H1 (cell line): ENCODE results near the gene AFF2. TPM values are rescaled to one million over a fixed set of nuclear protein-coding genes. Genes with fewer than 3 reads are reported as not detected.

Experiments used
- CTCF ChIA-PET: fragments of 300-600 bp; sonication (Branson Sonifier 250); formaldehyde crosslinking; loops from one replicate; lab custom pipeline; 2021; ENCODE audit not compliant: partially characterized antibody; lab: Charles Lee
- POLR2A ChIA-PET: fragments of 300-600 bp; sonication (Branson Sonifier 250); formaldehyde crosslinking; loops from one replicate; lab custom pipeline; 2021; ENCODE audit warnings: inconsistent platforms; ENCODE audit not compliant: partially characterized antibody; lab: Charles Lee
- DNase-seq, 2 experiments: peaks; one replicate each; pipeline versions ENCODE4 v3.0.0 to v3.0.0-alpha.2; 2010 to 2022; ENCODE audit warnings: low spot score in 2 of 2, low read depth in 1 of 2, mixed read lengths in 1 of 2
- FAIRE-seq: peaks from 2 replicates; lab custom pipeline; 2011; peaks lifted over from hg19 to GRCh38; lab: Jason Lieb, UNC
- H2AFZ ChIP-seq: 2 replicates; pipeline ENCODE4 v1.8.1; 2012; ENCODE audit warnings: low read length, inconsistent platforms
- H2AK5ac ChIP-seq: 2 replicates; pipeline ENCODE4 v1.6.1; 2013; ENCODE audit warnings: low read depth, low read length
- H2BK120ac ChIP-seq: replicated peaks from 2 replicates; pipeline ENCODE3; 2013; ENCODE audit warnings: low read depth, low read length, inconsistent platforms
- H2BK12ac ChIP-seq: 2 replicates; pipeline ENCODE4 v1.6.1; 2013; ENCODE audit warnings: low read depth, low read length
- H2BK15ac ChIP-seq: 2 replicates; pipeline ENCODE4 v1.6.1; 2013; ENCODE audit warnings: low read length
- H2BK20ac ChIP-seq: 2 replicates; pipeline ENCODE4 v1.6.1; 2013; ENCODE audit warnings: low read length
- H2BK5ac ChIP-seq: 2 replicates; pipeline ENCODE4 v1.6.1; 2013; ENCODE audit warnings: low read depth, low read length
- H3K14ac ChIP-seq: 2 replicates; pipeline ENCODE4 v1.6.1; 2013; ENCODE audit warnings: inconsistent platforms; ENCODE audit not compliant: insufficient read length
- H3K18ac ChIP-seq: 2 replicates; pipeline ENCODE4 v1.6.1; 2013; ENCODE audit warnings: low read length; ENCODE audit errors: extremely low read depth
- H3K23ac ChIP-seq: 2 replicates; pipeline ENCODE4 v1.6.1; 2013; ENCODE audit warnings: inconsistent platforms; ENCODE audit not compliant: insufficient read length
- H3K23me2 ChIP-seq: 2 replicates; pipeline ENCODE4 v1.6.1; 2013; ENCODE audit warnings: low read depth, low read length
- H3K27ac ChIP-seq: 2 replicates; pipeline ENCODE4 v1.6.1; 2011; ENCODE audit warnings: low read depth, low read length, inconsistent platforms
- H3K27me3 ChIP-seq, 4 experiments: replicated peaks in 1 of 4; 1 replicate in 1 of 4; 2 replicates in 3 of 4; pipeline versions ENCODE4 v1.6.1 to v1.8.1; 2011 to 2013; ENCODE audit warnings: low read length in 3 of 4, mild to moderate bottlenecking in 3 of 4, inconsistent platforms in 2 of 4, mixed read lengths in 2 of 4, moderate library complexity in 1 of 4; ENCODE audit not compliant: control insufficient read depth in 3 of 4, insufficient read depth in 3 of 4; ENCODE audit errors: extremely low read depth in 1 of 4
- H3K36me3 ChIP-seq, 4 experiments: 2 replicates each; pipeline versions ENCODE4 v1.6.1 to v1.8.1; 2011 to 2013; ENCODE audit warnings: mild to moderate bottlenecking in 4 of 4, low read length in 3 of 4, moderate library complexity in 2 of 4, control low read depth in 1 of 4, inconsistent platforms in 1 of 4; ENCODE audit not compliant: insufficient read depth in 4 of 4, control insufficient read depth in 2 of 4
- H3K4ac ChIP-seq: replicated peaks from 2 replicates; pipeline ENCODE3; 2013; ENCODE audit warnings: low read length, low read depth, mixed read lengths, inconsistent platforms; ENCODE audit not compliant: insufficient read length
- H3K4me1 ChIP-seq, 4 experiments: replicated peaks in 1 of 4; 1 replicate in 1 of 4; 2 replicates in 3 of 4; pipeline versions ENCODE4 v1.6.1 to v1.8.1; 2011 to 2013; ENCODE audit warnings: low read length in 3 of 4, inconsistent platforms in 2 of 4, mixed read lengths in 1 of 4; ENCODE audit not compliant: insufficient read depth in 4 of 4, control insufficient read depth in 3 of 4
- H3K4me2 ChIP-seq, 2 experiments: 2 replicates each; pipeline versions ENCODE4 v1.6.1 to v1.8.1; 2011 to 2013; ENCODE audit warnings: low read depth in 2 of 2, low read length in 2 of 2, control low read depth in 1 of 2, inconsistent platforms in 1 of 2, mild to moderate bottlenecking in 1 of 2; ENCODE audit not compliant: insufficient read depth in 1 of 2
- H3K4me3 ChIP-seq, 4 experiments: fragments of 200-600, 300-600 bp in 1 of 4; sonication (generic), shearing (Covaris generic), sonication (Bioruptor Twin) in 1 of 4; 2 replicates each; pipeline versions ENCODE4 v1.5.1 to v1.8.1; 2011 to 2016; ENCODE audit warnings: low read length in 4 of 4, low read depth in 3 of 4, control low read depth in 2 of 4, inconsistent platforms in 2 of 4, mild to moderate bottlenecking in 2 of 4, mixed read lengths in 1 of 4, moderate library complexity in 1 of 4; ENCODE audit not compliant: insufficient read depth in 2 of 4; ENCODE audit errors: extremely low read depth in 1 of 4
- H3K56ac ChIP-seq: replicated peaks from 2 replicates; pipeline ENCODE3; 2013; ENCODE audit warnings: low read depth, mild to moderate bottlenecking, mixed read lengths, low read length, inconsistent platforms; ENCODE audit not compliant: insufficient read length
- H3K79me1 ChIP-seq: 2 replicates; pipeline ENCODE4 v1.6.1; 2013; ENCODE audit warnings: low read depth, low read length, control low read depth
- H3K79me2 ChIP-seq, 2 experiments: 2 replicates each; pipeline versions ENCODE4 v1.6.1 to v1.8.1; 2012 to 2013; ENCODE audit warnings: low read length in 2 of 2, mild to moderate bottlenecking in 2 of 2, inconsistent platforms in 1 of 2; ENCODE audit not compliant: insufficient read depth in 2 of 2, control insufficient read depth in 1 of 2
- H3K9ac ChIP-seq, 4 experiments: replicated peaks in 1 of 4; 1 replicate in 1 of 4; 2 replicates in 3 of 4; pipeline versions ENCODE4 v1.6.1 to v1.8.1; 2011 to 2013; ENCODE audit warnings: low read depth in 3 of 4, low read length in 3 of 4, control low read depth in 2 of 4, mild to moderate bottlenecking in 2 of 4, moderate library complexity in 2 of 4, inconsistent platforms in 1 of 4; ENCODE audit errors: extremely low read depth in 1 of 4
- H3K9me3 ChIP-seq, 2 experiments: 2 replicates each; pipeline versions ENCODE4 v1.6.1 to v1.8.1; 2012 to 2013; ENCODE audit warnings: mild to moderate bottlenecking in 2 of 2, moderate library complexity in 2 of 2, control low read depth in 1 of 2, inconsistent platforms in 1 of 2, low read depth in 1 of 2, low read length in 1 of 2, mixed read lengths in 1 of 2; ENCODE audit not compliant: insufficient read depth in 2 of 2
- H4K20me1 ChIP-seq, 2 experiments: replicated peaks in 1 of 2; 2 replicates each; pipeline versions ENCODE3 to v1.8.1; 2011 to 2013; ENCODE audit warnings: inconsistent platforms in 2 of 2, low read length in 2 of 2, mild to moderate bottlenecking in 1 of 2; ENCODE audit not compliant: insufficient read depth in 2 of 2, control insufficient read depth in 1 of 2
- H4K5ac ChIP-seq: 2 replicates; pipeline ENCODE4 v1.6.1; 2013; ENCODE audit warnings: low read length, low read depth, mixed read lengths, inconsistent platforms; ENCODE audit not compliant: insufficient read length
- H4K8ac ChIP-seq: 2 replicates; pipeline ENCODE4 v1.8.0; 2013; ENCODE audit warnings: mild to moderate bottlenecking, moderate library complexity, low read length, inconsistent platforms; ENCODE audit not compliant: insufficient read depth; ENCODE audit errors: extremely low read depth
- H4K91ac ChIP-seq: replicated peaks from 2 replicates; pipeline ENCODE3; 2013; ENCODE audit warnings: low read length, mixed read lengths, inconsistent platforms; ENCODE audit not compliant: insufficient read length
- CTBP2 ChIP-seq: IDR thresholded peaks from 2 replicates; pipeline ENCODE4 v1.7.0; 2011; ENCODE audit warnings: borderline replicate concordance, mild to moderate bottlenecking, moderate library complexity, mixed read lengths, low read length; ENCODE audit not compliant: insufficient read depth, insufficient read length
- HDAC2 ChIP-seq, 2 experiments: fragments of 300-600 bp in 1 of 2; sonication (generic) in 1 of 2; IDR thresholded peaks; 2 replicates each; pipeline ENCODE4 v1.6.1; 2011 to 2012; ENCODE audit warnings: low read depth in 2 of 2, low read length in 2 of 2, mild to moderate bottlenecking in 2 of 2, moderate library complexity in 2 of 2, borderline replicate concordance in 1 of 2, inconsistent platforms in 1 of 2
- MAFK ChIP-seq: IDR thresholded peaks from 2 replicates; pipeline ENCODE4 v1.6.1; 2012; ENCODE audit warnings: low read depth, mild to moderate bottlenecking, improper control_type of control experiment, low read length
- RBBP5 ChIP-seq: IDR thresholded peaks from 2 replicates; pipeline ENCODE4 v1.7.1; 2012; ENCODE audit warnings: low read depth, mild to moderate bottlenecking, inconsistent platforms, low read length, moderate library complexity, borderline replicate concordance
- RFX5 ChIP-seq: IDR thresholded peaks from 2 replicates; pipeline ENCODE4 v1.6.1; 2011; ENCODE audit warnings: low read depth, low read length, improper control_type of control experiment, borderline replicate concordance
- SP2 ChIP-seq: IDR thresholded peaks from 2 replicates; pipeline ENCODE4 v1.6.1; 2012; ENCODE audit warnings: mild to moderate bottlenecking, low read length, inconsistent platforms
- TBP ChIP-seq: IDR thresholded peaks from 2 replicates; pipeline ENCODE4 v1.6.1; 2011; ENCODE audit warnings: low read depth, low read length, improper control_type of control experiment
- TCF12 ChIP-seq: IDR thresholded peaks from 2 replicates; pipeline ENCODE4 v1.6.1; 2011; ENCODE audit warnings: low read depth, mild to moderate bottlenecking, low read length
- YY1 ChIP-seq: IDR thresholded peaks from 2 replicates; pipeline ENCODE4 v1.6.1; 2011; ENCODE audit warnings: low read depth, mild to moderate bottlenecking, low read length
- WGBS, 2 experiments: shearing (Covaris generic) in 1 of 2; methylation state at CpG; one replicate each; pipeline versions ENCODE4 v1.1.6 to v1.1.7; 2013 to 2015; ENCODE audit warnings: low lambda C conversion rate in 2 of 2, mixed read lengths in 2 of 2, inconsistent platforms in 1 of 2, low coverage in 1 of 2, missing lambda C conversion rate in 1 of 2; ENCODE audit not compliant: insufficient replicate concordance in 2 of 2, insufficient coverage in 1 of 2, insufficient read length in 1 of 2; ENCODE audit errors: extremely low coverage in 1 of 2, missing lambda C conversion rate in 1 of 2; 5-methylcytosine and 5-hydroxymethylcytosine counted together
- polyA plus RNA-seq, 7 experiments: library from polyadenylated mRNA; depleted of rRNA in 3 of 7; stranded (reverse) in 5 of 7; unstranded in 2 of 7; fragments of >200 nt in 5 of 7; fragments of 200-250 nt in 2 of 7; gene quantifications; 1 replicate in 5 of 7; 2 replicates in 1 of 7; 4 replicates in 1 of 7; pipeline versions ENCODE4 v1.2.1 to v1.2.3, GENCODE V29; 2011 to 2013; ENCODE audit warnings: missing spikeins in 2 of 7, mixed read lengths in 2 of 7
- total RNA-seq: library from RNA; stranded (reverse); fragmentation: NEBNext Ultra II Directional; extraction: Animal tissue kit (Norgen Biotek cat#: 25700); gene quantifications from 2 replicates; pipeline ENCODE4 v1.2.1, GENCODE V29; 2021
- TF ChIP-seq, protein P1 (sequence below): IDR thresholded peaks from 2 replicates; pipeline ENCODE4 v1.6.1; 2012; ENCODE audit warnings: low read length, inconsistent platforms

The AFF2 gene
- total and polyA plus RNA-seq, 2 of the 8 experiments (the other 6 are each of a cell fraction or from before 2014, with no cell fraction given), result 2.0 to 7.3 TPM

DNA sequence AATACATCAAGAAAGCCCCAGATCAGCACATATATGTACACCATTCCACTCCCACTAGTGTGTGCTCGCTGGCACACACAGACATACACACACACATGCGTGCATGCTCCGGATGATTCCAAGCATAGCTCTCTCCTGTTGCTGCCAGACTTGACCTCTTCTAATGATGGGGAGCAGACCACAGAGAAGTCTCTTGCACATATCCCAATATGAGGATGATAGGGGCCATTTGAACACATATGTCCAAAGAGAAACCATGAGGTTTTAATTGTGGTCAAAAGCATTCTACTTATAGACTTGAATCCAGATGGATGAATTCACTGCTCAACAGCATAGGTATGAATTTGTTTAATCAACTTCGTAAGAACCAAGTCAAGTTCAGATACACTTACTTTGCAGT is 214.9 kb downstream of the AFF2 start:
- Histone ChIP-seq H2AFZ (no peak overlapping the region), H3K9ac (no peak overlapping the region), H3K56ac (no peak overlapping the region), H3K4me2 (no peak overlapping the region), H3K4ac (no peak overlapping the region), H4K20me1 (no peaks in the 10 kb centered on the region), H2BK120ac (no peak overlapping the region), H3K14ac (no peak overlapping the region), H3K79me1 (no peaks in the 10 kb centered on the region), H3K79me2 (no peaks in the 10 kb centered on the region), H2BK5ac (no peak overlapping the region), H2BK20ac (no peak overlapping the region), H3K4me3 (no peak overlapping the region), H4K91ac (no peak overlapping the region), H2AK5ac (no peak overlapping the region), H2BK15ac (no peak overlapping the region), H3K23ac (no peak overlapping the region), H3K18ac (no peak overlapping the region), H3K4me1 (no peaks in the 10 kb centered on the region), H4K5ac (no peak overlapping the region), H3K36me3 (no peaks in the 10 kb centered on the region), H2BK12ac (no peak overlapping the region), H3K23me2 (no peaks in the 10 kb centered on the region), H4K8ac (no peak overlapping the region), H3K9me3 (no peaks in the 10 kb centered on the region), H3K27ac (no peak overlapping the region), H3K27me3 (no peaks in the 10 kb centered on the region)
- no peak for DNase-seq
- 94% methylated on average over 4 of the region's 4 CpGs; no CpG with 5 or more reads in 1 of the 2 experiments for WGBS, 2 experiments
- no peak for FAIRE-seq
- POLR2A ChIA-PET, result no interaction called here
- CTCF ChIA-PET, result no interaction called here
- TF ChIP-seq HDAC2 (IDR thresholded peaks at IDR 0.05; ENCODE audit: borderline replicate concordance in 1 of 2, low read depth in 2 of 2, low read length in 2 of 2) (no peak), YY1 (no peak), RFX5 (no peak), CTBP2 (no peak), TCF12 (no peak), RBBP5 (no peak), TBP (no peak), SP2 (no peak), MAFK (no peak)
- TF ChIP-seq, protein P1, sequence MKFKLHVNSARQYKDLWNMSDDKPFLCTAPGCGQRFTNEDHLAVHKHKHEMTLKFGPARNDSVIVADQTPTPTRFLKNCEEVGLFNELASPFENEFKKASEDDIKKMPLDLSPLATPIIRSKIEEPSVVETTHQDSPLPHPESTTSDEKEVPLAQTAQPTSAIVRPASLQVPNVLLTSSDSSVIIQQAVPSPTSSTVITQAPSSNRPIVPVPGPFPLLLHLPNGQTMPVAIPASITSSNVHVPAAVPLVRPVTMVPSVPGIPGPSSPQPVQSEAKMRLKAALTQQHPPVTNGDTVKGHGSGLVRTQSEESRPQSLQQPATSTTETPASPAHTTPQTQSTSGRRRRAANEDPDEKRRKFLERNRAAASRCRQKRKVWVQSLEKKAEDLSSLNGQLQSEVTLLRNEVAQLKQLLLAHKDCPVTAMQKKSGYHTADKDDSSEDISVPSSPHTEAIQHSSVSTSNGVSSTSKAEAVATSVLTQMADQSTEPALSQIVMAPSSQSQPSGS, result no peak
